ENCODE data around the gene MLKL. TPM values are rescaled to one million over a fixed set of nuclear protein-coding genes. Genes with fewer than 3 reads are reported as not detected.

The MLKL gene
- total RNA-seq, 1 donor from 2014 or later: 5.0 TPM

- peak; percentile 27 for DNase-seq
These were observed 49.6 kb downstream of the MLKL start for GRCh38 chr16:74650966-74651567.

- no peak for DNase-seq
These were observed 50.7 kb downstream of the MLKL start for GRCh38 chr16:74649839-74650504.

GRCh38 chr16:74641969-74642368 is 58.7 kb downstream of the MLKL start:
- DNase-seq: no peak

GRCh38 chr16:74637742-74638453 is 62.8 kb downstream of the MLKL start:
- DNase-seq: no peak

GRCh38 chr16:74635303-74635702 is 65.4 kb downstream of the MLKL start:
- DNase-seq: no peak

GRCh38 chr16:74633686-74634085 is 67.0 kb downstream of the MLKL start:
- DNase-seq: no peak

- no peak for DNase-seq
These were observed 73.0 kb downstream of the MLKL start for GRCh38 chr16:74627506-74628220.

GRCh38 chr16:74626741-74627416 is 73.8 kb downstream of the MLKL start:
- DNase-seq: no peak

GRCh38 chr16:74625500-74626350 is 74.9 kb downstream of the MLKL start:
- DNase-seq: no peak

GRCh38 chr16:74623839-74624235 is 76.8 kb downstream of the MLKL start:
- DNase-seq: no peak

GRCh38 chr16:74623214-74623838 is 77.3 kb downstream of the MLKL start:
- DNase-seq: peak; percentile 67

GRCh38 chr16:74622005-74622404 is 78.7 kb downstream of the MLKL start:
- DNase-seq: no peak

Other genes with a start within 250 kb of the MLKL start
- 158 TPM for gene GLG1, start 93.7 kb downstream of the MLKL start, total RNA-seq
- gene RFWD3, start 34.0 kb downstream of the MLKL start, total RNA-seq: 22.7 TPM
- 0.41 TPM for gene FA2H, start 74.0 kb upstream of the MLKL start, total RNA-seq

All from tongue (tissue), 2 donors.